Karpas-422 (cell line): ENCODE measurements around the gene ZCCHC24. TPM values are rescaled to one million over a fixed set of nuclear protein-coding genes. Genes with fewer than 3 reads are reported as not detected.

Source experiments
- DNase-seq: peaks from one replicate; pipeline ENCODE4 v3.0.0-alpha.2; 2015
- H2AFZ ChIP-seq: fragments of 200-600 bp; sonication (generic); 2 replicates; pipeline ENCODE4 v1.6.1; 2014; ENCODE audit warnings: antibody characterized with exemption, low read length, mixed read lengths
- H3K27ac ChIP-seq: fragments of 200-600 bp; sonication (generic); 2 replicates; pipeline ENCODE4 v1.5.1; 2014; ENCODE audit warnings: mild to moderate bottlenecking, low read length, moderate library complexity
- H3K27me3 ChIP-seq: fragments of 200-600 bp; sonication (generic); 2 replicates; pipeline ENCODE4 v1.6.1; 2014; ENCODE audit warnings: low read length, mixed read lengths
- H3K36me3 ChIP-seq: fragments of 200-600 bp; sonication (generic); 2 replicates; pipeline ENCODE4 v1.6.1; 2014; ENCODE audit warnings: low read length, mixed read lengths; ENCODE audit not compliant: insufficient read depth
- H3K4me1 ChIP-seq: fragments of 200-600 bp; sonication (generic); 2 replicates; pipeline ENCODE4 v1.6.1; 2014; ENCODE audit warnings: mild to moderate bottlenecking, low read length, mixed read lengths
- H3K4me2 ChIP-seq: fragments of 200-600 bp; sonication (generic); 2 replicates; pipeline ENCODE4 v1.6.1; 2014; ENCODE audit warnings: low read length, low read depth, mild to moderate bottlenecking; ENCODE audit not compliant: poor library complexity, severe bottlenecking
- H3K4me3 ChIP-seq: fragments of 200-600 bp; sonication (generic); 2 replicates; pipeline ENCODE4 v1.5.1; 2014; ENCODE audit warnings: mild to moderate bottlenecking, antibody characterized with exemption, low read length, mixed read lengths
- H3K79me2 ChIP-seq: fragments of 200-600 bp; sonication (generic); 2 replicates; pipeline ENCODE4 v1.6.1; 2014; ENCODE audit warnings: mild to moderate bottlenecking, low read length, mixed read lengths
- H3K9ac ChIP-seq: fragments of 200-600 bp; sonication (generic); 2 replicates; pipeline ENCODE4 v1.6.0; 2014; ENCODE audit warnings: low read length
- H3K9me2 ChIP-seq: fragments of 200-600 bp; sonication (generic), shearing (Covaris generic); replicated peaks from 2 replicates; pipeline ENCODE4 v1.6.0; 2014; ENCODE audit warnings: mild to moderate bottlenecking, low read length, moderate library complexity; ENCODE audit not compliant: insufficient read depth
- H3K9me3 ChIP-seq: fragments of 300-700, 200-600 bp; sonication (generic); 2 replicates; pipeline ENCODE4 v1.6.1; 2014; ENCODE audit warnings: low read length, mixed read lengths
- H4K20me1 ChIP-seq: fragments of 200-600 bp; sonication (generic); 2 replicates; pipeline ENCODE4 v1.6.1; 2014; ENCODE audit warnings: mild to moderate bottlenecking, antibody characterized with exemption, low read length, low read depth; ENCODE audit not compliant: insufficient read depth
- total RNA-seq: library from RNA; depleted of rRNA; stranded (reverse); fragments of >200 nt; shearing (Covaris generic); gene quantifications from 2 replicates; pipeline ENCODE4 v1.2.3, GENCODE V29; 2014; ENCODE audit warnings: low replicate concordance

The ZCCHC24 gene
- total RNA-seq, 1 experiment from 2014 or later = 0.60 TPM

GRCh38 chr10:79393924-79394610 is 51.4 kb downstream of the ZCCHC24 start:
- Histone ChIP-seq H3K4me2 (no peak overlapping the region), H3K9me3 (no peaks in the 10 kb centered on the region), H4K20me1 (peaks cover 3% of the 10 kb centered on the region; the same call in 1 of the 2 replicates), H3K9me2 (no peaks in the 10 kb centered on the region), H3K36me3 (no peaks in the 10 kb centered on the region), H2AFZ (no peak overlapping the region), H3K27me3 (no peaks in the 10 kb centered on the region), H3K4me3 (no peak overlapping the region), H3K79me2 (no peaks in the 10 kb centered on the region), H3K4me1 (peaks cover 3% of the 10 kb centered on the region), H3K27ac (no peak overlapping the region), H3K9ac (no peak overlapping the region)
- no peak for DNase-seq

GRCh38 chr10:79393221-79393923 is 52.1 kb downstream of the ZCCHC24 start:
- Histone ChIP-seq H4K20me1 (peaks cover 3% of the 10 kb centered on the region; the same call in 1 of the 2 replicates), H3K27me3 (no peaks in the 10 kb centered on the region), H3K36me3 (no peaks in the 10 kb centered on the region), H2AFZ (no peak overlapping the region), H3K79me2 (no peaks in the 10 kb centered on the region), H3K9ac (no peak overlapping the region), H3K9me3 (no peaks in the 10 kb centered on the region), H3K4me1 (peaks cover 10% of the 10 kb centered on the region), H3K9me2 (no peaks in the 10 kb centered on the region), H3K4me2 (no peak overlapping the region), H3K4me3 (no peak overlapping the region), H3K27ac (no peak overlapping the region)
- no peak for DNase-seq

GRCh38 chr10:79392506-79393176 is 52.8 kb downstream of the ZCCHC24 start:
- H3K79me2 ChIP-seq = no peaks in the 10 kb centered on the region
- no peaks in the 10 kb centered on the region for H3K27me3 ChIP-seq
- peaks cover 10% of the 10 kb centered on the region; the same call in 1 of the 2 replicates for H4K20me1 ChIP-seq
- no peaks in the 10 kb centered on the region for H3K9me2 ChIP-seq
- peaks cover 10% of the 10 kb centered on the region for H3K4me1 ChIP-seq
- H3K9ac ChIP-seq = no peak overlapping the region
- H3K27ac ChIP-seq = no peak overlapping the region
- no peak overlapping the region for H2AFZ ChIP-seq
- H3K4me2 ChIP-seq = no peak overlapping the region
- H3K9me3 ChIP-seq = no peaks in the 10 kb centered on the region
- no peaks in the 10 kb centered on the region for H3K36me3 ChIP-seq
- DNase-seq = no peak
- no peak overlapping the region for H3K4me3 ChIP-seq

GRCh38 chr10:79392020-79392398 is 53.4 kb downstream of the ZCCHC24 start:
- H3K9ac ChIP-seq = no peak overlapping the region
- no peak for DNase-seq
- no peak overlapping the region for H3K4me2 ChIP-seq

GRCh38 chr10:79391231-79392019 is 54.0 kb downstream of the ZCCHC24 start:
- no peak overlapping the region for H3K4me3 ChIP-seq
- no peaks in the 10 kb centered on the region for H3K27me3 ChIP-seq
- no peak overlapping the region for H3K4me2 ChIP-seq
- no peaks in the 10 kb centered on the region for H3K79me2 ChIP-seq
- no peaks in the 10 kb centered on the region for H3K9me2 ChIP-seq
- no peaks in the 10 kb centered on the region for H3K36me3 ChIP-seq
- DNase-seq = no peak
- H2AFZ ChIP-seq = no peak overlapping the region
- H3K4me1 ChIP-seq = peaks cover 10% of the 10 kb centered on the region
- peaks cover 10% of the 10 kb centered on the region; the same call in 1 of the 2 replicates for H4K20me1 ChIP-seq
- no peak overlapping the region for H3K27ac ChIP-seq
- no peaks in the 10 kb centered on the region for H3K9me3 ChIP-seq
- H3K9ac ChIP-seq = no peak overlapping the region

More at GRCh38 chr10:79392020-79392398, 53.4 kb downstream of the ZCCHC24 start:
- Histone ChIP-seq H3K27ac (no peak overlapping the region), H2AFZ (no peak overlapping the region), H3K79me2 (no peaks in the 10 kb centered on the region), H3K9me3 (no peaks in the 10 kb centered on the region), H4K20me1 (peaks cover 10% of the 10 kb centered on the region; the same call in 1 of the 2 replicates), H3K4me1 (peaks cover 10% of the 10 kb centered on the region), H3K4me3 (no peak overlapping the region), H3K27me3 (no peaks in the 10 kb centered on the region), H3K36me3 (no peaks in the 10 kb centered on the region), H3K9me2 (no peaks in the 10 kb centered on the region)

- Histone ChIP-seq H2AFZ (no peak overlapping the region), H3K4me2 (no peak overlapping the region), H4K20me1 (peaks cover 7% of the 10 kb centered on the region; the same call in 1 of the 2 replicates), H3K4me3 (no peak overlapping the region), H3K27me3 (no peaks in the 10 kb centered on the region), H3K4me1 (peaks cover 10% of the 10 kb centered on the region), H3K9me3 (no peaks in the 10 kb centered on the region), H3K9ac (no peak overlapping the region), H3K9me2 (no peaks in the 10 kb centered on the region), H3K36me3 (no peaks in the 10 kb centered on the region), H3K27ac (no peak overlapping the region), H3K79me2 (no peaks in the 10 kb centered on the region)
- no peak for DNase-seq
Measured at GRCh38 chr10:79390551-79391229, 54.7 kb downstream of the ZCCHC24 start.

GRCh38 chr10:79390057-79390456 is 55.4 kb downstream of the ZCCHC24 start:
- Histone ChIP-seq H3K9me3 (no peaks in the 10 kb centered on the region), H3K27me3 (no peaks in the 10 kb centered on the region), H4K20me1 (peaks cover 7% of the 10 kb centered on the region; the same call in 1 of the 2 replicates), H2AFZ (no peak overlapping the region), H3K79me2 (no peaks in the 10 kb centered on the region), H3K9ac (no peak overlapping the region), H3K4me3 (no peak overlapping the region), H3K4me1 (peaks cover 10% of the 10 kb centered on the region), H3K4me2 (no peak overlapping the region), H3K27ac (no peak overlapping the region), H3K9me2 (no peaks in the 10 kb centered on the region), H3K36me3 (no peaks in the 10 kb centered on the region)
- DNase-seq = no peak
